HG03196 (cell line): ENCODE results near the gene MTCP1.

ENCODE experiments used
- ATAC-seq: cut with Tn5 transposase; IDR thresholded peaks from one replicate; pipeline ENCODE4 v1.9.1; 2021; ENCODE audit not compliant: unreplicated experiment

Gene MTCP1

DNA sequence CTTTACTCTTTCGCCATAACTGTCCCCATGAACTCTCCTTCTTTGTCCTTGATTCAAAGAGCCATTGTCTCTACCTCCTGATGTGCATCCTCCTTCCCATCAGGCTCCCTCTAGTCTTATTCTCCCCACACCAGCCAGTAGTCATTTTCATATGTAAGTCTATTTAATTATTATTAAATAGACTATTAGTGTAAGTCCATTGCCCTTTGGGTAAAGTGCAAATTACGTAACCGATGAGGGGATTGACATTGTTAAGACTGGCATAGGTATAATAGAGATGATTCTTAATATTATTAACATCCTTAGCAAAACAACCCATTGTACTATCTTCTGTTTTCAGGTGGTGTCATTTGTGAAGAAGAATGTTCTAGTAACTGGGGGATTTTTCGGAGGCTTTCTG is 16.7 kb downstream of the MTCP1 start:
- no peak for ATAC-seq

DNA sequence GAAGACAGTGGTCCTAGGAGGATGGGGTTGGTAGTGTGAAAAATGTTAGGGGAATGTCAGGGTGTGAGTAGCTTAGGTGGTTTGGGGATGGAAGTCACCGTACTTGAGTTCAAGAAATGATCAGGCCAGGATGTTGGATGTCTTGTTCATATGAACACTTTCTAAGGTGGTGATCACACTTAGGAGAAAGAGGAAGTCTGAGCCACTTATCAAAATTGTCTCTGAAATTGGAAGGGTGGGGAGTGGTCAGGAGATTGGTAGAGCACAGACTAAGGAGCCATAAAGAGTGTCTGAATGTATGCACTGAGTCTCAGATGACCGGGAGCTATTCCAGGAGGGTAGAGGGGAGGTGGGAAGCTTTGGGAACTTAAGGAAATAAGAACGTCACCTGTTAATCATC is 17.3 kb downstream of the MTCP1 start:
- no peak for ATAC-seq

- ATAC-seq: no peak
Measured at GRCh38 chrX:155052738-155053498, 18.0 kb downstream of the MTCP1 start.

DNA sequence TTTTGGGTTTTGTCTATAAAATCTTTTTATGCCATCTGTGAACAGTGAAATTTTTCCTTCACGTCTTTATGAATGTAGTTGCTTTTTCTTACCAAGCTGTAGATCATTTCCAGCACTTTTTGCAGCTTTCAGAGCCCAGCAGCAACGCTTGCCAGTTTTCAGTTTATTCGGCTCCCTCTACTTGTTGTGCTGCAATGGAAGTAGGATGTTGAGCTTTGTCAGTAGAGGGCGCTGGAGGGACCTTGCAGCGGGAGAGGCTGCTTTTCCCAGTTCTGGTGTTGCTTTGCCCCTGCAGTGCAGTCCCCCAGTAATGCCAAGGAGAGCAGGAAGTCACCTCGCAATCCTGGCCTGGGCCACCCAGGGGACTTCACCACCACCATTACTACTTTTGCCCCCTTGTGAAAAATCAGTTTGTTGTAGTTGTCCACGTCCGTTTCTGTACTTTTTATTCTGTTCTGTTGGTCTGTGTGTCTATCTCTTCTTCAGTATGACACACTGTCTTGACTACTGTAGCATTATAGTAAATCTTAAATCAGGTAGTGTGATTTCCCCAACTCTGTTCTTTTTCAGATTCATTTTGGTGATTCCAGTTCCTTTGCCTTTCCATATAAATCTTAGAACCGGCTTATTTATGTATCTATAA is 21.8 kb downstream of the MTCP1 start:
- no peak for ATAC-seq

DNA sequence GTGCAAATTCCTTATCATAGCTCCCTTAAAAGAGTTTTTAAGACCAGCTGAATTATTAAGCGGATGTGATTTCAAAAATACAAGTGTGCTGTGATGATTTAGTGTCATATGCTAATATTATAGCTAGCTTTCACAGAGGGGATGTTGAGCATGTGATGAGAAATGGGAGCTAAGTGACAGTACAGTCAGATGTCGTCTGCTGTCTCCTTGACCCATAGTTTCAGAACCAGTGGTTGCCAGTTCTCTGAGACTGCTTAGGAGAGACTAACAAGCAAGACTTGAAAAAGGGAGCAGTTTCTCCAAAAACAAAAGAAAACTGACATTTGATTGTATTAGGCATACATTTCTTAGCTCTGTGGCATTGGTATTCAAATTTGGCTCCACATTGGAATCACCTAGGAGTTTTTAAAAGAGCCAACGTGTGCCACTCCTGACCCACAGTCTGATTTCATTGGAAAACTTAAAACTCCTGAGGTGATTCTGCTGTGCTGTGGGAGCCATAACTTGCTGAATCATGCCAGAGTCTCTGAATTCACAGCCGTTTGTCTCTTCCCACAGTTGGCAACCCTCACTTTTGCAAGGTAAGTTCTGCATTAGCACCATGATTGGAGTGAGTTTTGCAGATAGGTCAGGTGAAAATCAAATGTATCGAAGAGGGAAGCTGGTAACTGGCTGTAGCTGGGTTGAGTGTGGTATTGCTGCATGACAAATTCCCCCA is 24.0 kb downstream of the MTCP1 start:
- ATAC-seq: no peak

DNA sequence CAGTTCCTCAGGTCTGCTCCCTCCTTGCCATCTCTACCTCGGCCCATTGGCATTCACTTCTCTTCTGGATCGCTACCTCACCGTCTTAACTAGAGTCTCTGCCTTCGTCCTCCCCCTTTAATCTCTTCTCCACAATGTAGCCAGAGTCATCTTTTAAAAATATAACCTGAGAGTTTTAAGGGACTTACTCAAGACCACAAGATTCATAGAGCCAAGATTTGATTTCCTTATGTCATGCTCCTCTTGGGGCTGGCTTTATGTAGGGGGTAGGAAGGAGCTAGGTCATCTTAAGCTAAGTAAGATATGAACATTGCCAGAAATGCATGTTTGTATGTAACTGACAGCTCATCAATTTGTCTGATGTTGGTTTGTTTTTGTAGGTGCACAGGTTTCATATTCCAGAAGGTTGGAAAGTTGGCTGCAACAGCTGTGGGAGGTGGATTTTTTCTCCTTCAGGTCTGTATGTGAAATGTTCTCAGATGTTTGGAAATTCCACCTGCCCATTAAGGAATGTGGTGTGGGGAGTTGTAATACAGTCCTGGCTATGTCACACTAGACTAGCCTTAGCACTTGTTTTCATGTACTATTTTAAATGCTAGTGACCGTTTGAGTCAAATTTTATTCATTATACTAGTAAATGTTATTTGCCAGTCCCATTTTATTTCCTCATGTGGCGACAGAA is 24.7 kb downstream of the MTCP1 start:
- no peak for ATAC-seq

- ATAC-seq: no peak
Measured at GRCh38 chrX:155035688-155036087, 35.2 kb downstream of the MTCP1 start.

DNA sequence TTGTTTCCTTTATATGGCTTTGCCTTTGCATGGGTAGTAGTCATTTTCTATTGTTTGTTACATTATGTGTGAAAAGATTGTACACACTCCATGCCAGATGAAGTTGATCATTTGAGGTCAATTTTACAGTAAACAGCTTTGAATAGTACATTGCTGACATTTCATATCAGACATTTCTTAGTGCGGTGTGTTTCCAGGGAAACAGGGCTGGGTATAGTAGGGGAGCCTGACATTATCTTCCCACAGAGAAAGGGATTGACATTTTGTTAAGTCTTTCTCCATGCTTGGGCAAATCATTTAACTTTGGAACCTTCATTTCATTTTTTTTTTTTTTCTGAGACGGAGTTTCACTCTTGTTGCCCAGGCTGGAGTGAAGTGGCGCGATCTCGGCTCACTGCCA is 39.3 kb downstream of the MTCP1 start:
- ATAC-seq: no peak

- ATAC-seq: no peak
Measured at GRCh38 chrX:155028877-155029291, 42.1 kb downstream of the MTCP1 start.

DNA sequence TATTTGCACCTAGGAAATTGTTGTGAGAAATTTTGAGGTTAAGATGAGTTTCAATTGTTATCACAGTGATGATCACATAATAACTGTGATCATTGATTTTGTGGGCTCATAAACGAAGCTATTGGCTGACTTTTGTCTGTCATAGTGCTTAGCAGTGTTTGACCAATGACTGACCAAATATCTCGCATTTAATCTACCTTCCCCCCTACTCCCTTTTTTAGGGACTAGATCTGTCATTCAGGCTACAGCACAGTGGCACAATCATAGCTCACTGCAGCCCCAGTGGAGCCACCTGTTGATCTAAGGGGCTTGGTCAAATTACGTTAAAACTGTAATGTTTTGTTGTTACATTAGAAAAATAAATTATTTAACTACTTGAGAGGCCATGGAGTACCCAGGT is 42.8 kb downstream of the MTCP1 start:
- ATAC-seq: no peak

- ATAC-seq: no peak
Measured at GRCh38 chrX:155027509-155028066, 43.3 kb downstream of the MTCP1 start.

GRCh38 chrX:155026727-155027508 is 44.0 kb downstream of the MTCP1 start, which contains the start of gene FUNDC2:
FUNDC2 (plus strand) TSS chrX:155026844; CDS start chrX:155026939, 95 bp downstream.
- ATAC-seq: peak; percentile 92

- ATAC-seq: no peak
Measured at GRCh38 chrX:155026420-155026726, 44.6 kb downstream of the MTCP1 start.

GRCh38 chrX:155023907-155024833 is 46.8 kb downstream of the MTCP1 start:
- no peak for ATAC-seq

- no peak for ATAC-seq
Measured at GRCh38 chrX:155022585-155022984, 48.4 kb downstream of the MTCP1 start, which contains the start of gene F8. F8 (minus strand) TSS chrX:155022723; CDS start chrX:155022552, 171 bp downstream.

DNA sequence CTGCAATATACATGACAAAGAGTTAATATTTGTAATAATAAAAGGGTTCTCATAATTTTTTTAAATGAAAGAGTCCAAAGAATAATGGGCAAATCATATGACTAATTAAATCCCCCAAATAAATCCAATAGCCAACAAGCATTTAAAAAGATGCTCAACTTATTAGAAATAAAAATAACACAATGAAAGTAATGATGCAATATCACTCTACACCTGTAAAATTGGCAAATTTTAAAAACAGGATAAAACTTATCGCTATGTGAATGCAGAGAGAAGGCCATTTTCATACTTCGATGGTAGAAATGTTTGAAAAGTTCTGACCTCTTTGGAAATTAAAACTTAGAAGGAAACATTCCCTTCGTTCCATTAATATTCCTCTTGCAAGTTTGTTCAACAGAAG is 50.3 kb downstream of the MTCP1 start:
- no peak for ATAC-seq
